ENCODE results near the gene ALMS1. TPM values are rescaled to one million over a fixed set of nuclear protein-coding genes. Genes with fewer than 3 reads are reported as not detected.
"Not testable (repeated sequence)": the region's sequence is repeated elsewhere in the genome, so short reads cannot be mapped to it uniquely, and the experiment has no call there.

ALMS1 gene
- total RNA-seq, 1 donor from 2014 or later: 19.4 TPM

GRCh38 chr2:73619925-73620324 lies 234.3 kb downstream of the ALMS1 start:
- H3K4me1 Mint-ChIP-seq (ENCODE audit: low read depth); H3K9me3 Mint-ChIP-seq; H3K27ac Mint-ChIP-seq; H3K36me3 Mint-ChIP-seq (ENCODE audit: low read depth); intact Hi-C loops (cut with micrococcal nuclease); H3K4me3 Mint-ChIP-seq; DNase-seq (ENCODE audit: low spot score): not testable (repeated sequence)
- H3K27me3 Mint-ChIP-seq (ENCODE audit: insufficient read depth): peaks cover 18% of the 10 kb centered on the region

GRCh38 chr2:73624036-73624435 lies 238.4 kb downstream of the ALMS1 start:
- H3K36me3 Mint-ChIP-seq (ENCODE audit: low read depth); DNase-seq (ENCODE audit: low spot score); intact Hi-C loops (cut with micrococcal nuclease); H3K27ac Mint-ChIP-seq; H3K4me3 Mint-ChIP-seq; H3K4me1 Mint-ChIP-seq (ENCODE audit: low read depth); H3K9me3 Mint-ChIP-seq: not testable (repeated sequence)
- H3K27me3 Mint-ChIP-seq (ENCODE audit: insufficient read depth): peaks cover 14% of the 10 kb centered on the region

GRCh38 chr2:73624625-73625024 lies 239.0 kb downstream of the ALMS1 start:
- DNase-seq (ENCODE audit: low spot score); intact Hi-C loops (cut with micrococcal nuclease); H3K27ac Mint-ChIP-seq; H3K4me3 Mint-ChIP-seq; H3K36me3 Mint-ChIP-seq (ENCODE audit: low read depth); H3K9me3 Mint-ChIP-seq; H3K4me1 Mint-ChIP-seq (ENCODE audit: low read depth): not testable (repeated sequence)
- H3K27me3 Mint-ChIP-seq (ENCODE audit: insufficient read depth): peaks cover 14% of the 10 kb centered on the region

GRCh38 chr2:73626237-73626636 lies 240.6 kb downstream of the ALMS1 start:
- H3K36me3 Mint-ChIP-seq (ENCODE audit: low read depth); H3K4me1 Mint-ChIP-seq (ENCODE audit: low read depth); DNase-seq (ENCODE audit: low spot score); intact Hi-C loops (cut with micrococcal nuclease); H3K9me3 Mint-ChIP-seq; H3K4me3 Mint-ChIP-seq; H3K27ac Mint-ChIP-seq: not testable (repeated sequence)
- peaks cover 14% of the 10 kb centered on the region for H3K27me3 Mint-ChIP-seq (ENCODE audit: insufficient read depth)

- H3K4me1 Mint-ChIP-seq (ENCODE audit: low read depth); H3K4me3 Mint-ChIP-seq; DNase-seq (ENCODE audit: low spot score); H3K36me3 Mint-ChIP-seq (ENCODE audit: low read depth); H3K27me3 Mint-ChIP-seq (ENCODE audit: insufficient read depth); H3K9me3 Mint-ChIP-seq; H3K27ac Mint-ChIP-seq: not testable (repeated sequence)
- intact Hi-C loops (cut with micrococcal nuclease): loop anchor here (1.0 kb wide), 1 partner anchor 18 kb away; no protein-coding TSS in a partner anchor
These were observed 242.9 kb downstream of the ALMS1 start for GRCh38 chr2:73628493-73628892.

GRCh38 chr2:73630662-73631266 lies 245.1 kb downstream of the ALMS1 start:
- H3K9me3 Mint-ChIP-seq; H3K27me3 Mint-ChIP-seq (ENCODE audit: insufficient read depth); H3K4me3 Mint-ChIP-seq; H3K36me3 Mint-ChIP-seq (ENCODE audit: low read depth); H3K27ac Mint-ChIP-seq; DNase-seq (ENCODE audit: low spot score); H3K4me1 Mint-ChIP-seq (ENCODE audit: low read depth); intact Hi-C loops (cut with micrococcal nuclease): not testable (repeated sequence)

GRCh38 chr2:73636977-73637376 lies 251.3 kb downstream of the ALMS1 start:
- H3K4me1 Mint-ChIP-seq (ENCODE audit: low read depth); DNase-seq (ENCODE audit: low spot score); H3K36me3 Mint-ChIP-seq (ENCODE audit: low read depth); H3K27ac Mint-ChIP-seq; H3K9me3 Mint-ChIP-seq; H3K4me3 Mint-ChIP-seq; intact Hi-C loops (cut with micrococcal nuclease); H3K27me3 Mint-ChIP-seq (ENCODE audit: insufficient read depth): not testable (repeated sequence)

GRCh38 chr2:73638429-73638828 lies 252.8 kb downstream of the ALMS1 start:
- DNase-seq (ENCODE audit: low spot score): no peak
- H3K36me3 Mint-ChIP-seq (ENCODE audit: low read depth): no peaks in the 10 kb centered on the region
- peaks cover 4% of the 10 kb centered on the region for H3K9me3 Mint-ChIP-seq
- H3K4me3 Mint-ChIP-seq: no peak overlapping the region
- intact Hi-C loops (cut with micrococcal nuclease): no loop called here
- peaks cover 5% of the 10 kb centered on the region for H3K4me1 Mint-ChIP-seq (ENCODE audit: low read depth)
- H3K27me3 Mint-ChIP-seq (ENCODE audit: insufficient read depth): peaks cover 2% of the 10 kb centered on the region
- no peak overlapping the region for H3K27ac Mint-ChIP-seq

GRCh38 chr2:73640511-73640911 lies 254.9 kb downstream of the ALMS1 start:
- H3K36me3 Mint-ChIP-seq (ENCODE audit: low read depth): no peaks in the 10 kb centered on the region
- H3K4me3 Mint-ChIP-seq: no peak overlapping the region
- DNase-seq (ENCODE audit: low spot score): no peak
- peaks cover 5% of the 10 kb centered on the region for H3K4me1 Mint-ChIP-seq (ENCODE audit: low read depth)
- peaks cover 2% of the 10 kb centered on the region for H3K27me3 Mint-ChIP-seq (ENCODE audit: insufficient read depth)
- intact Hi-C loops (cut with micrococcal nuclease): no loop called here
- H3K27ac Mint-ChIP-seq: no peak overlapping the region
- H3K9me3 Mint-ChIP-seq: peaks cover 4% of the 10 kb centered on the region

GRCh38 chr2:73640946-73641766 lies 255.5 kb downstream of the ALMS1 start:
- Mint-ChIP-seq H3K27ac (no peak overlapping the region), H3K4me1 (ENCODE audit: low read depth) (peaks cover 5% of the 10 kb centered on the region), H3K36me3 (ENCODE audit: low read depth) (no peaks in the 10 kb centered on the region), H3K9me3 (peaks cover 4% of the 10 kb centered on the region), H3K27me3 (ENCODE audit: insufficient read depth) (peaks cover 2% of the 10 kb centered on the region), H3K4me3 (no peak overlapping the region)
- DNase-seq (ENCODE audit: low spot score): no peak
- intact Hi-C loops (cut with micrococcal nuclease): no loop called here

- DNase-seq (ENCODE audit: low spot score): no peak
- peaks cover 5% of the 10 kb centered on the region for H3K4me1 Mint-ChIP-seq (ENCODE audit: low read depth)
- no peak overlapping the region for H3K27ac Mint-ChIP-seq
These were observed 256.1 kb downstream of the ALMS1 start for GRCh38 chr2:73641767-73642062.

GRCh38 chr2:73642338-73643018 lies 256.8 kb downstream of the ALMS1 start, which contains the start of gene NAT8:
Gene NAT8, minus strand, starts transcription at chr2:73642422. Its CDS starts 794 bp downstream, at chr2:73641628.
- intact Hi-C loops (cut with micrococcal nuclease): no loop called here
- H3K9me3 Mint-ChIP-seq: peaks cover 4% of the 10 kb centered on the region
- H3K4me3 Mint-ChIP-seq: no peak within 1 kb of the TSS
- H3K4me1 Mint-ChIP-seq (ENCODE audit: low read depth): peaks cover 5% of the 10 kb centered on the region
- H3K27ac Mint-ChIP-seq: no peak within 1 kb of the TSS
- H3K36me3 Mint-ChIP-seq (ENCODE audit: low read depth): no peaks in the 10 kb centered on the region
- no peak for DNase-seq (ENCODE audit: low spot score)
- H3K27me3 Mint-ChIP-seq (ENCODE audit: insufficient read depth): peaks cover under 1% of the 10 kb centered on the region

More at GRCh38 chr2:73641767-73642062, 256.1 kb downstream of the ALMS1 start:
- intact Hi-C loops (cut with micrococcal nuclease): no loop called here
- peaks cover 4% of the 10 kb centered on the region for H3K9me3 Mint-ChIP-seq
- no peaks in the 10 kb centered on the region for H3K36me3 Mint-ChIP-seq (ENCODE audit: low read depth)
- no peak overlapping the region for H3K4me3 Mint-ChIP-seq
- peaks cover 2% of the 10 kb centered on the region for H3K27me3 Mint-ChIP-seq (ENCODE audit: insufficient read depth)

GRCh38 chr2:73647690-73648089 lies 262.1 kb downstream of the ALMS1 start:
- DNase-seq (ENCODE audit: low spot score); H3K4me3 Mint-ChIP-seq; intact Hi-C loops (cut with micrococcal nuclease); H3K4me1 Mint-ChIP-seq (ENCODE audit: low read depth); H3K9me3 Mint-ChIP-seq; H3K27me3 Mint-ChIP-seq (ENCODE audit: insufficient read depth); H3K36me3 Mint-ChIP-seq (ENCODE audit: low read depth); H3K27ac Mint-ChIP-seq: not testable (repeated sequence)

All from activated T-helper 1 cell treated with anti-CD3 and anti-CD28 coated beads, Interleukin-12 subunit alpha, Interleukin-12 subunit beta, Interleukin-2, Interleukin-4 antibody, amounts not matched to agents 30 ng/mL and 10 ng/mL and 1 ng/mL, durations not matched to agents 14 hours and 24 hours and 36 hours (primary cell).